ENCODE data around the gene FYCO1. TPM values are rescaled to one million over a fixed set of nuclear protein-coding genes. Genes with fewer than 3 reads are reported as not detected.

Gene FYCO1
- total and polyA plus RNA-seq, 2 of the 8 experiments (the other 6 are each of a cell fraction or from before 2014, with no cell fraction given), result 4.8 to 10.8 TPM

DNA sequence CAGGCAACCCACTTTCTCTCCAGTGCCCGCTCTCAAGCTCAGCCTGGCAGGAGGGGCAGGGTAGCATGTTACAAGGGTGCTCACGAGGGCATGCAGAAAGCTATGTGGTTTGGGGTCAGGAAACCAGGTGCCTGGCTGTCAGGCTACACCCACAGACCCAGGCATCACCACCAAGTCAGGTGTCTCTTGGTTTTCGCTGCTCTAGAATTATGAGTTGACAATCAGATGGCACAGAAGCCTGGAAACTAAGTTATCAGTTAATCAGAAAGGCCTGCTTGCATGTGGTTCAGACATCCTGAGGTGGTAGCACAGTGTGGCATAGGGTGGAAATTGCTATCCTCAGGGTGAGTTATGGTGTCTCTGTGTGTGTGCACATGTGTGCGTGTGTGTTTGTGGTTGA lies 125.5 kb downstream of the FYCO1 start:
- Histone ChIP-seq H3K18ac (ENCODE audit: extremely low read depth, low read length) (no peak overlapping the region), H3K9me3 (ENCODE audit: insufficient read depth in 2 of 2, low read depth in 1 of 2, low read length in 1 of 2) (no peaks in the 10 kb centered on the region), H3K4ac (replicated peaks; ENCODE audit: insufficient read length, low read depth, low read length) (no peak overlapping the region), H3K4me3 (ENCODE audit: extremely low read depth in 1 of 4, insufficient read depth in 2 of 4, low read depth in 3 of 4, low read length in 4 of 4) (no peak overlapping the region), H3K56ac (replicated peaks; ENCODE audit: insufficient read length, low read depth, low read length) (no peak overlapping the region), H2BK15ac (ENCODE audit: low read length) (no peak overlapping the region), H3K27ac (ENCODE audit: low read depth, low read length) (no peak overlapping the region), H4K20me1 (replicated peaks in 1 of 2; ENCODE audit: control insufficient read depth in 1 of 2, insufficient read depth in 2 of 2, low read length in 2 of 2) (no peaks in the 10 kb centered on the region), H4K5ac (ENCODE audit: insufficient read length, low read depth, low read length) (no peak overlapping the region), H3K27me3 (replicated peaks in 1 of 4; ENCODE audit: control insufficient read depth in 3 of 4, extremely low read depth in 1 of 4, insufficient read depth in 3 of 4, low read length in 3 of 4) (no peaks in the 10 kb centered on the region), H3K4me1 (replicated peaks in 1 of 4; ENCODE audit: control insufficient read depth in 3 of 4, insufficient read depth in 4 of 4, low read length in 3 of 4) (peaks cover 0 to 4% (median 2%) of the 10 kb centered on the region in 4 experiments; a peak in 2 of 7 replicates), H3K36me3 (ENCODE audit: control insufficient read depth in 2 of 4, insufficient read depth in 4 of 4, low read length in 3 of 4) (no peaks in the 10 kb centered on the region), H3K9ac (replicated peaks in 1 of 4; ENCODE audit: extremely low read depth in 1 of 4, low read depth in 3 of 4, low read length in 3 of 4) (no peak overlapping the region), H4K91ac (replicated peaks; ENCODE audit: insufficient read length, low read length) (no peak overlapping the region), H2AFZ (ENCODE audit: low read length) (no peak overlapping the region), H2BK12ac (ENCODE audit: low read depth, low read length) (no peak overlapping the region), H2BK20ac (ENCODE audit: low read length) (no peak overlapping the region), H4K8ac (ENCODE audit: extremely low read depth, insufficient read depth, low read length) (no peak overlapping the region), H3K14ac (ENCODE audit: insufficient read length) (no peak overlapping the region), H3K23ac (ENCODE audit: insufficient read length) (no peak overlapping the region), H2BK120ac (replicated peaks; ENCODE audit: low read depth, low read length) (no peak overlapping the region), H3K79me1 (ENCODE audit: low read depth, low read length) (no peaks in the 10 kb centered on the region; the same call in 1 of the 2 replicates), H2BK5ac (ENCODE audit: low read depth, low read length) (no peak overlapping the region), H3K79me2 (ENCODE audit: control insufficient read depth in 1 of 2, insufficient read depth in 2 of 2, low read length in 2 of 2) (no peaks in the 10 kb centered on the region), H3K23me2 (ENCODE audit: low read depth, low read length) (no peaks in the 10 kb centered on the region), H3K4me2 (ENCODE audit: insufficient read depth in 1 of 2, low read depth in 2 of 2, low read length in 2 of 2) (no peak overlapping the region), H2AK5ac (ENCODE audit: low read depth, low read length) (no peak overlapping the region)
- FAIRE-seq (no peak), DNase-seq (ENCODE audit: low read depth in 1 of 2, low spot score in 2 of 2) (no peak)
- no peak for TF ChIP-seq KDM5A (IDR thresholded peaks at IDR 0.05; ENCODE audit: low read length)
- TF ChIP-seq HDAC6 (IDR thresholded peaks at IDR 0.05; ENCODE audit: low read depth, low read length), result no peak
- no peak for TF ChIP-seq CHD1 (IDR thresholded peaks at IDR 0.05; ENCODE audit: low read depth, low read length)
- no peak for TF ChIP-seq JUND (IDR thresholded peaks at IDR 0.05; ENCODE audit: low read length)
- TF ChIP-seq EGR1 (IDR thresholded peaks at IDR 0.05; ENCODE audit: borderline replicate concordance, low read depth, low read length), result no peak
- TF ChIP-seq, protein P1, sequence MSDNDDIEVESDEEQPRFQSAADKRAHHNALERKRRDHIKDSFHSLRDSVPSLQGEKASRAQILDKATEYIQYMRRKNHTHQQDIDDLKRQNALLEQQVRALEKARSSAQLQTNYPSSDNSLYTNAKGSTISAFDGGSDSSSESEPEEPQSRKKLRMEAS (IDR thresholded peaks at IDR 0.05), result no peak
- no peak for TF ChIP-seq JUN (IDR thresholded peaks at IDR 0.05; ENCODE audit: low read depth, low read length)
- no peak for TF ChIP-seq TEAD4 (IDR thresholded peaks at IDR 0.05; ENCODE audit: low read depth, low read length)
- no peak for TF ChIP-seq SP2 (IDR thresholded peaks at IDR 0.05; ENCODE audit: low read length)
- CTCF ChIA-PET (ENCODE audit: partially characterized antibody), result no interaction called here
- WGBS, 2 experiments (ENCODE audit: extremely low coverage in 1 of 2, insufficient coverage in 1 of 2, insufficient read length in 1 of 2, insufficient replicate concordance in 2 of 2, low coverage in 1 of 2, low lambda C conversion rate in 2 of 2, missing lambda C conversion rate in 1 of 2), result 86% methylated on average over 4 of the region's 4 CpGs; no CpG with 5 or more reads in 1 of the 2 experiments
- POLR2A ChIA-PET (ENCODE audit: partially characterized antibody), result no interaction called here
